HCT116 (cell line): ENCODE measurements around the gene ADGRL3. TPM values are rescaled to one million over a fixed set of nuclear protein-coding genes. Genes with fewer than 3 reads are reported as not detected.

ENCODE experiments used
- ATAC-seq: fragments of 200-7000 bp; cut with Tn5 transposase; 2 replicates; pipeline ENCODE4 v1.9.1; 2020; ENCODE audit warnings: mild to moderate bottlenecking, moderate library complexity
- BruUV-seq: library from RNA; stranded (reverse); fragments of 400-500 nt; replicated peaks from 2 replicates; lab custom pipeline; 2021; lab: Mats Ljungman, UMichigan
- CTCF ChIA-PET: fragments of 300-600 bp; sonication (Branson Sonifier 250); formaldehyde crosslinking; loops from one replicate; lab custom pipeline; 2021; ENCODE audit warnings: antibody characterized with exemption; lab: Charles Lee
- POLR2A ChIA-PET: fragments of 300-600, 350-600 bp; sonication (Branson Sonifier 250); formaldehyde crosslinking; loops from one replicate; lab custom pipeline; 2021; ENCODE audit warnings: antibody characterized with exemption; lab: Charles Lee
- RAD21 ChIA-PET, 2 experiments: fragments of 300-600 bp; sonication (Branson Sonifier 250); formaldehyde crosslinking; loops; one replicate each; lab custom pipeline; 2023; ENCODE audit warnings: low total read pairs in 2 of 2; ENCODE audit not compliant: uncharacterized antibody in 2 of 2, unreplicated experiment in 2 of 2, low non-redundant PET in 1 of 2; lab: Charles Lee
- DNase-seq: peaks from one replicate; pipeline ENCODE4 v3.0.0-alpha.2; 2010; ENCODE audit warnings: low read depth, low spot score
- H2AFZ ChIP-seq: fragments of 200-600 bp; shearing (Covaris generic), sonication (generic); 2 replicates; pipeline ENCODE4 v1.6.1; 2017; ENCODE audit warnings: low read depth, mixed run types, mixed read lengths, antibody characterized with exemption, low read length; ENCODE audit not compliant: poor library complexity, severe bottlenecking
- H3K27ac ChIP-seq: 2 replicates; pipeline ENCODE4 v1.5.1; 2012; ENCODE audit warnings: low read depth, low read length
- H3K27me3 ChIP-seq: fragments of 200-600 bp; sonication (generic); 2 replicates; pipeline ENCODE4 v1.6.1; 2016; ENCODE audit warnings: mixed run types, low read length, mixed read lengths; ENCODE audit not compliant: insufficient read depth
- H3K36me3 ChIP-seq, 2 experiments: fragments of 200-500 bp in 1 of 2; fragments of 200-600 bp in 1 of 2; sonication (Bioruptor generic) in 1 of 2; sonication (generic) in 1 of 2; 2 replicates each; pipeline versions ENCODE4 v1.5.1 to v1.6.1; 2014 to 2016; ENCODE audit warnings: low read length in 2 of 2, inconsistent platforms in 1 of 2, mixed read lengths in 1 of 2, mixed run types in 1 of 2; ENCODE audit not compliant: insufficient read depth in 2 of 2, control insufficient read depth in 1 of 2
- H3K4me1 ChIP-seq, 2 experiments: fragments of 200-600 bp in 1 of 2; sonication (generic) in 1 of 2; 2 replicates each; pipeline versions ENCODE4 v1.5.1 to v1.6.1; 2012 to 2017; ENCODE audit warnings: low read length in 2 of 2, inconsistent platforms in 1 of 2, mild to moderate bottlenecking in 1 of 2, mixed read lengths in 1 of 2, mixed run types in 1 of 2, moderate library complexity in 1 of 2; ENCODE audit not compliant: insufficient read depth in 2 of 2, control insufficient read depth in 1 of 2
- H3K4me2 ChIP-seq: fragments of 200-600 bp; sonication (generic); 2 replicates; pipeline ENCODE4 v1.6.1; 2017; ENCODE audit warnings: mixed run types, low read length, mixed read lengths
- H3K4me3 ChIP-seq, 2 experiments: fragments of 200-600 bp in 1 of 2; sonication (generic) in 1 of 2; replicated peaks in 1 of 2; 2 replicates each; pipeline ENCODE4 v1.5.1; 2011 to 2016; ENCODE audit warnings: low read length in 2 of 2, control low read depth in 1 of 2, low read depth in 1 of 2, mild to moderate bottlenecking in 1 of 2, mixed read lengths in 1 of 2, mixed run types in 1 of 2
- H3K79me2 ChIP-seq: fragments of 200-600 bp; sonication (generic); 2 replicates; pipeline ENCODE4 v1.6.1; 2017; ENCODE audit warnings: mild to moderate bottlenecking, mixed run types, low read length, moderate library complexity, mixed read lengths; ENCODE audit not compliant: insufficient read depth
- H3K9ac ChIP-seq: fragments of 200-600 bp; sonication (generic); 2 replicates; pipeline ENCODE4 v1.6.1; 2016; ENCODE audit warnings: low read length, mixed read lengths
- H3K9me2 ChIP-seq: fragments of 200-600 bp; sonication (generic), shearing (Covaris generic); 2 replicates; pipeline ENCODE4 v1.6.1; 2017; ENCODE audit warnings: mixed run types, mild to moderate bottlenecking, moderate library complexity; ENCODE audit not compliant: insufficient read depth
- H3K9me3 ChIP-seq, 2 experiments: fragments of 200-500 bp in 1 of 2; fragments of 200-600 bp in 1 of 2; sonication (Bioruptor generic) in 1 of 2; sonication (generic) in 1 of 2; 2 replicates each; pipeline ENCODE4 v1.6.1; 2014 to 2017; ENCODE audit warnings: low read length in 2 of 2, mixed read lengths in 2 of 2, inconsistent platforms in 1 of 2, low read depth in 1 of 2, mild to moderate bottlenecking in 1 of 2, mixed run types in 1 of 2, moderate library complexity in 1 of 2; ENCODE audit not compliant: control insufficient read depth in 1 of 2, insufficient read depth in 1 of 2
- H4K20me1 ChIP-seq: fragments of 200-600 bp; sonication (generic), shearing (Covaris generic); 2 replicates; pipeline ENCODE4 v1.6.1; 2017; ENCODE audit warnings: mixed run types, mild to moderate bottlenecking, moderate library complexity; ENCODE audit not compliant: insufficient read depth
- CBX3 ChIP-seq: IDR thresholded peaks from 2 replicates; pipeline ENCODE4 v1.6.1; 2012; ENCODE audit warnings: low read depth
- CEBPB ChIP-seq: IDR thresholded peaks from 2 replicates; pipeline ENCODE4 v1.6.1; 2012; ENCODE audit warnings: low read depth
- CTCF ChIP-seq, 3 experiments: fragments of 200-600 bp in 1 of 3; sonication (generic) in 1 of 3; IDR thresholded peaks in 2 of 3; conservative IDR thresholded peaks in 1 of 3; 2 replicates each; pipeline ENCODE4 v1.5.1; 2012 to 2017; ENCODE audit warnings: low read depth in 2 of 3, low read length in 2 of 3, antibody characterized with exemption in 1 of 3, borderline replicate concordance in 1 of 3, control low read depth in 1 of 3, mild to moderate bottlenecking in 1 of 3, mixed read lengths in 1 of 3, mixed run types in 1 of 3, moderate library complexity in 1 of 3; ENCODE audit not compliant: insufficient read depth in 1 of 3
- EGR1 ChIP-seq: IDR thresholded peaks from 2 replicates; pipeline ENCODE4 v1.6.1; 2012; ENCODE audit warnings: low read depth
- EZH2 ChIP-seq: fragments of 200-600 bp; sonication (generic); IDR thresholded peaks from 2 replicates; pipeline ENCODE4 v1.6.1; 2017; ENCODE audit warnings: antibody characterized with exemption, mixed run types
- FOSL1 ChIP-seq: IDR thresholded peaks from 2 replicates; pipeline ENCODE4 v1.6.1; 2012; ENCODE audit warnings: low read depth
- JUND ChIP-seq: IDR thresholded peaks from 2 replicates; pipeline ENCODE4 v1.6.1; 2012
- MAX ChIP-seq: IDR thresholded peaks from 2 replicates; pipeline ENCODE4 v1.6.1; 2012
- POLR2A ChIP-seq: IDR thresholded peaks from 2 replicates; pipeline ENCODE4 v1.7.0; 2011; ENCODE audit warnings: borderline replicate concordance; ENCODE audit not compliant: insufficient read depth, insufficient read length; ENCODE audit errors: extremely low read depth
- POLR2AphosphoS5 ChIP-seq: IDR thresholded peaks from 2 replicates; pipeline ENCODE4 v1.6.1; 2011; ENCODE audit warnings: mild to moderate bottlenecking, low read depth, low read length, moderate library complexity
- RAD21 ChIP-seq: IDR thresholded peaks from 2 replicates; pipeline ENCODE4 v1.6.1; 2012; ENCODE audit warnings: low read depth, mild to moderate bottlenecking
- REST ChIP-seq: IDR thresholded peaks from 2 replicates; pipeline ENCODE4 v1.6.1; 2012; ENCODE audit warnings: low read depth
- SIN3A ChIP-seq: IDR thresholded peaks from 2 replicates; pipeline ENCODE4 v1.6.1; 2012; ENCODE audit warnings: low read depth
- SP1 ChIP-seq: IDR thresholded peaks from 2 replicates; pipeline ENCODE4 v1.6.1; 2012; ENCODE audit warnings: low read depth
- SRF ChIP-seq: IDR thresholded peaks from 2 replicates; pipeline ENCODE4 v1.6.1; 2012; ENCODE audit warnings: low read depth
- YY1 ChIP-seq: IDR thresholded peaks from 2 replicates; pipeline ENCODE4 v1.6.1; 2011; ENCODE audit warnings: low read length, low read depth, moderate library complexity, mild to moderate bottlenecking; ENCODE audit not compliant: insufficient replicate concordance; ENCODE audit errors: extremely low read depth
- ZBTB33 ChIP-seq: IDR thresholded peaks from 2 replicates; pipeline ENCODE4 v1.6.1; 2011; ENCODE audit warnings: mild to moderate bottlenecking, low read length, moderate library complexity; ENCODE audit not compliant: insufficient replicate concordance; ENCODE audit errors: extremely low read depth
- ZFX ChIP-seq: fragments of 450-650 bp; IDR thresholded peaks from 2 replicates; pipeline ENCODE4 v1.6.1; 2017
- ZNF274 ChIP-seq: fragments of 200-500 bp; sonication (Bioruptor generic); IDR thresholded peaks from 2 replicates; pipeline ENCODE4 v1.6.1; 2014; ENCODE audit warnings: mild to moderate bottlenecking, low read depth, low read length, inconsistent platforms
- intact Hi-C: fragments of 100-400 bp; cut with micrococcal nuclease; formaldehyde crosslinking; loops from 2 replicates; pipeline ENCODE4 v1.10.0; 2022
- total RNA-seq: library from RNA; stranded (reverse); gene quantifications from one replicate; pipeline ENCODE4 v1.2.1, GENCODE V29; 2021; ENCODE audit not compliant: unreplicated experiment

ADGRL3 gene
- total RNA-seq, 1 experiment from 2014 or later, result not detected

- no peaks in the 10 kb centered on the region for H3K79me2 ChIP-seq
- no peaks in the 10 kb centered on the region for H3K36me3 ChIP-seq
- H3K27me3 ChIP-seq, result no peaks in the 10 kb centered on the region
- intact Hi-C loops, result no loop called here
- CTCF ChIA-PET, result no interaction called here
- RAD21 ChIA-PET, result no interaction called here
- no peak overlapping the region for H3K9ac ChIP-seq
- no peak for DNase-seq
- no TSS peak for BruUV-seq
- TF ChIP-seq CTCF (IDR thresholded peaks at IDR 0.05 in 2 of 3, conservative IDR thresholded peaks at IDR 0.05 in 1 of 3; ENCODE audit: borderline replicate concordance in 1 of 3, insufficient read depth in 1 of 3, low read depth in 2 of 3, low read length in 2 of 3) (no peak), POLR2AphosphoS5 (no peak), SIN3A (no peak), ZNF274 (no peak), POLR2A (no peak), RAD21 (no peak), EGR1 (no peak), MAX (no peak), FOSL1 (no peak), REST (no peak), SP1 (no peak), YY1 (no peak), SRF (no peak), ZFX (no peak), EZH2 (no peak), CEBPB (no peak), CBX3 (no peak), JUND (no peak), ZBTB33 (no peak)
- POLR2A ChIA-PET, result no interaction called here
- H3K9me2 ChIP-seq, result no peaks in the 10 kb centered on the region
- no peak overlapping the region for H3K4me3 ChIP-seq
- peaks cover 0 to 16% of the 10 kb centered on the region in 2 experiments; a peak in 2 of 4 replicates for H3K9me3 ChIP-seq
- H3K27ac ChIP-seq, result no peak overlapping the region
- ATAC-seq, result no peak
- H2AFZ ChIP-seq, result no peak overlapping the region
- H4K20me1 ChIP-seq, result no peaks in the 10 kb centered on the region
- H3K4me1 ChIP-seq, result no peaks in the 10 kb centered on the region
- no peak overlapping the region for H3K4me2 ChIP-seq
Observed at GRCh38 chr4:61374447-61374891, 174.3 kb downstream of the ADGRL3 start.
